Effector memory CD8-positive, alpha-beta T cell (primary cell): ENCODE results near the gene DCC.

Experiments used
- ATAC-seq: fragments of 150-1000 bp; cut with Tn5 transposase; replicated peaks from 2 replicates; pipeline ENCODE4 v1.10.0; 2021; ENCODE audit warnings: mild to moderate bottlenecking, moderate library complexity
- DNase-seq, 3 experiments: peaks; one replicate each; pipeline ENCODE4 v3.0.0; 2021
- H3K27ac Mint-ChIP-seq, 2 donors: one replicate each; pipeline ENCODE4 v1.8.0; 2022; ENCODE audit warnings: mild to moderate bottlenecking in 2 of 2, mixed read lengths in 2 of 2, moderate library complexity in 2 of 2
- H3K27me3 Mint-ChIP-seq, 2 donors: one replicate each; pipeline ENCODE4 v1.8.0; 2022; ENCODE audit warnings: mixed read lengths in 2 of 2
- H3K36me3 Mint-ChIP-seq: one replicate; pipeline ENCODE4 v1.8.0; 2022; ENCODE audit warnings: mild to moderate bottlenecking, moderate library complexity, mixed read lengths; ENCODE audit not compliant: insufficient read depth
- H3K4me1 Mint-ChIP-seq, 2 donors: one replicate each; pipeline ENCODE4 v1.8.0; 2022; ENCODE audit warnings: low read depth in 2 of 2, mixed read lengths in 2 of 2
- H3K4me3 Mint-ChIP-seq, 2 donors: one replicate each; pipeline ENCODE4 v1.8.0; 2022; ENCODE audit warnings: mild to moderate bottlenecking in 2 of 2, mixed read lengths in 2 of 2, moderate library complexity in 2 of 2
- H3K9me3 Mint-ChIP-seq, 2 donors: one replicate each; pipeline ENCODE4 v1.8.0; 2022; ENCODE audit warnings: mixed read lengths in 2 of 2

Gene DCC

DNA sequence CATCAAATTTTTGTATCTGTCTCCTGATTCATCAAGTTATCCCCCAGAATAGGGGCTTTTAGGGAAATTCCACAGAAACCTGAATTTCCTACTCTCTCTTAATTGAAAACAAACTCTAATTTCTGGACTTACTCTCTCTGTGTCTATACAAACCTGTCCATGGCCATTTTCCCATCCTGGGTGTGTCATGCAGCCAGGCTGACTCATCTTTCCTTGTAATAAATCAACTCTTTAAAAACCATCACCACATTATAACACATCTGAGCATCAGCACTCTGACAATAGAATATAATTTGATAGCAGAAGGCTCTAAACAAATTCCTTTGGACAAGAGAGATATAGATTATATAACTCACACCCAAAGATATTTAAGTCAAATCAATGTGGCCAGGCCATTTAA lies 610.2 kb downstream of the DCC start:
- Mint-ChIP-seq H3K9me3 (peaks cover 2 to 7% of the 10 kb centered on the region in 2 donors), H3K27me3 (no peaks in the 10 kb centered on the region), H3K4me3 (no peak overlapping the region), H3K36me3 (no peaks in the 10 kb centered on the region), H3K4me1 (no peaks in the 10 kb centered on the region), H3K27ac (no peak overlapping the region)
- ATAC-seq (no peak), DNase-seq (no peak)

DNA sequence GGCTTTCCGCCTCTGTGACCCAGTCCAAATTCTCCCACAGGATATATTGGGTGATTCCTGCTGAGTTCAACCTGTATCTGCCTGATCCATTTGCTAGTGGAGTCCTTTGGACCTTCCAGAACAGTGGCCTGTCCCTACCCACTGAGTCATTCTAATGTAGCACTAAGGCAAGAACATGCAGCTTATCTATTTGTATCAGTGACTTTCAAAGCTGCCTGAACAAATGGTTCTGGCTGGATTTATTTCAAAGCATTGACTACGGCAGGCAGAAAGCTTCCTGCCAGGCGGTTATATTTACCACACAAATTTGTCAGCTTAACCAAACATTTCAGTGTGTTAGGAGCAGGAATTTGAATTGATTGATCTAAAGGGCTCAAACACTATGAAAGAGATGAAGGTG lies 613.4 kb downstream of the DCC start:
- H3K36me3 Mint-ChIP-seq, result no peaks in the 10 kb centered on the region
- H3K27me3 Mint-ChIP-seq, result no peaks in the 10 kb centered on the region
- no peak for DNase-seq
- no peak for ATAC-seq
- no peak overlapping the region for H3K4me3 Mint-ChIP-seq
- no peaks in the 10 kb centered on the region for H3K4me1 Mint-ChIP-seq
- no peak overlapping the region for H3K27ac Mint-ChIP-seq
- peaks cover 5 to 11% of the 10 kb centered on the region in 2 donors for H3K9me3 Mint-ChIP-seq

DNA sequence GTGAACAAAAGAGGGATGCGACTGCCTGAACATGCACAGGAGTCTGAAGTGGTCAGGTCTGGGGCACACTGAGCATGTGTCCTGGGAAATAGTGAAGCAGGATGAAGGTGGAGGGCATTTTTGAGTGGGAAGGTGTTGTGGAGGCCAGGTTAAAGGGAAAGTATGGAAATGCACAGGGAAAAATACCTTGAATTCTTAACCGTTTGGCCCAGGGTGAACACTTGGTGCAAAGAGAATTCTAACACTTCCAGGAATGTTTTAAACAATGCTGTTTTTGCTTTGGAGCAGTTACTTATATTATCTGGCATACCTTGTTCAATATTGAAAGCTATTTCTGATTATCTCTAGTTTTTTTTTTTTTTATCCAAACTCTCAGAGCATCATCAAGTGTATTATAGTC lies 623.5 kb downstream of the DCC start:
- H3K4me3 Mint-ChIP-seq, result no peak overlapping the region
- no peaks in the 10 kb centered on the region for H3K27me3 Mint-ChIP-seq
- H3K27ac Mint-ChIP-seq, result no peak overlapping the region
- ATAC-seq (no peak), DNase-seq (no peak)
- no peaks in the 10 kb centered on the region for H3K36me3 Mint-ChIP-seq
- H3K9me3 Mint-ChIP-seq, result peaks cover 5 to 10% of the 10 kb centered on the region in 2 donors
- no peaks in the 10 kb centered on the region for H3K4me1 Mint-ChIP-seq

DNA sequence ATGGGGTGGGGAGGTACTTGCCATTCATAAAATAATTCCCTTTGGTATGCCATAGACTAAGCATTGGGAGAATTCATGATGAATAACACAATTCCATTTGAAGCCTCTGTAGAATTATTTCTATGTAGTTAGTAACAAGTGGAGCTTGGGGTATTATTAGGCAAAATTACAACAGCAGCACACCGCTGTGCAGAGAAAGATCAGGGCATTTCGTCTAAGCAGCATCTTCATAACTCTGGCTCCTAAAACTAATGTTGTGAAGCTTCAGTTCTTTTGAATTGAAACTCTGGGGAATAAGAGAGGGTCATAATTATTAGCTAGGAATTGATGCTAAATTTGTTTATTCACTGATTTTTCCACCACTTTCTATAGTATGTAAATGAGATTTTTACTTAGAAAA lies 630.7 kb downstream of the DCC start:
- Mint-ChIP-seq H3K4me3 (no peak overlapping the region), H3K4me1 (no peaks in the 10 kb centered on the region), H3K27ac (no peak overlapping the region), H3K27me3 (no peaks in the 10 kb centered on the region), H3K36me3 (no peaks in the 10 kb centered on the region), H3K9me3 (peaks cover 29 to 32% of the 10 kb centered on the region in 2 donors)
- DNase-seq (no peak), ATAC-seq (no peak)

DNA sequence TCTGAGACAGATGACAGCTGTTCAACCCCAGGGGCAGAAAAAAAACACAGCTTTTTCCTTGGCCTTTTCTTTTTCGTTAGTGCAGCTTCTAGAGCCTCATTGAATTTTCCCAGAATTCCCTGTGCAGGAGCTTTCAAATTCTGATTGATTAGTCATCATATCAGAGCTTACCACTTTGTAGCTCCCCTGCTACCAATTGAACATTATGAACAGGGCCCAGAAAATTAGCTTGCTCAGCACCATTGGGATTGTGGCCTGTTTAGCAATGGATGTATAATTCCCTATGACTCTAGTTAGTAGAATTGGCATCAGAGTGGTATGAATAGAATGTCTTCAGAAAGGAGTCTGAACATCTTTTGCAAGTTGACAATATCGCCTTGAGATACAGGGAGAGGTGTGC lies 631.1 kb downstream of the DCC start:
- Mint-ChIP-seq H3K27me3 (no peaks in the 10 kb centered on the region), H3K4me1 (no peaks in the 10 kb centered on the region), H3K27ac (no peak overlapping the region), H3K4me3 (no peak overlapping the region), H3K36me3 (no peaks in the 10 kb centered on the region), H3K9me3 (peaks cover 29 to 32% of the 10 kb centered on the region in 2 donors)
- ATAC-seq (no peak), DNase-seq (no peak)

DNA sequence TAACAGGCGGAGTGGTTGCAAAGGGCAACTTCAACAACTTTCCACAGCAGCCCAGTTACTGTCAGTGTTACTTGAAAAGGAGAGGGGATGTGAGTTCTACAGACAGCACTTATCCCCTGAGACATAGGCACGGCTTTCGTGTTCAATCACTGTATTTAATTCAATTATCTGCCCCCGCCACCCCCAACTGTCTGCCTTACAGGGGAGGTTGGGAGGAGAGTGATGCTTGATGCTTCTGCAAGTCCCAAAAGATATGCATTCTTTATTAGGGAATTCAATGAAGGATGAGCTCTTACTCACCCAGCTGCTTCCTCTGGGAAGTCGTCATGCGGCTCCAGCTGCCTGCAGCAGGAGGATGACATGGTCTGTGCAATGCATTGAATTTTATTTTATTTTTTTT lies 639.9 kb downstream of the DCC start:
- Mint-ChIP-seq H3K27ac (no peak overlapping the region), H3K27me3 (no peaks in the 10 kb centered on the region), H3K4me1 (no peaks in the 10 kb centered on the region), H3K36me3 (no peaks in the 10 kb centered on the region), H3K4me3 (no peak overlapping the region), H3K9me3 (peaks cover 6 to 9% of the 10 kb centered on the region in 2 donors)
- DNase-seq (no peak), ATAC-seq (no peak)

DNA sequence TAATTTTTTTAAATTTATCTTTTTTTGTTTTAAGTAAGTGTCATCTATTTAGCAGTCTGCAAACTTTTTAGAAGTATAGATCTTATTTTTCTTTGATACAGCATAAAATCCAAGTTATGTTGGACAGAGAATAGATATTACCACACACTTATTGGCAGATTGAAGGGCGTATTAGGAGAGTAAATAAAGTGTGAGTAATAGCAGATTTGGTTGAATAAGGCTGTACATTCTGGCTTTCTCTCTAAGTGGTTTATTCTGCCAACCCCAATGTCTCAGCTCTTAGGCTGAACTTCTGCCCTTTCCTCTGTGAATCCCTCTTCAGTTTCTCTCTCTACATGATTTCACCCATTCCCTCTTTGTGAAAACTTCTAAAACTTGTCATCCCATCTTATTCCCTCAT lies 651.2 kb downstream of the DCC start:
- H3K4me1 Mint-ChIP-seq, result no peaks in the 10 kb centered on the region
- ATAC-seq, result no peak
- no peak overlapping the region for H3K27ac Mint-ChIP-seq

DNA sequence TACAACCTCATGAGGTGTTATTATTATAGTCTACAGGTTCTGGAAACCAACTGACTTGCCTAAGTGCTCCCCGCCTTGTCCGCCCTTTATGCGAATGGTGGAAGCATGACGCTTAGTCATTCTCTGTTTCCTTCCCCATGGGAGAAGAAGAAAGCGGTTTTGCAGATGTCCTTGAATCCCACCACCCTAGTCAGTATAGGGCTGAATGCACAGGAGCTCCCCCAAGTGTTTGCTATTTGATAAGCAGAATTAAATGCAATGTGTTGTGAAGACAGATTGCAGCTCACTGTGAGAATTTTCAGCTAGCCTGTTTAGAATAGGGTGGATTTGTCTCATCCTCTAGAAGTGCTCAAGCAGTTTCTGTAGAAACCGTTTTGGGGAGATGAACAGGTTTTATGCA lies 652.0 kb downstream of the DCC start:
- DNase-seq (no peak), ATAC-seq (no peak)
- Mint-ChIP-seq H3K9me3 (peaks cover 6 to 12% of the 10 kb centered on the region in 2 donors), H3K4me1 (no peaks in the 10 kb centered on the region), H3K27ac (no peak overlapping the region), H3K4me3 (no peak overlapping the region), H3K27me3 (no peaks in the 10 kb centered on the region), H3K36me3 (no peaks in the 10 kb centered on the region)

More for the DNA sequence above, 651.2 kb downstream of the DCC start:
- no peak for DNase-seq
- peaks cover 4 to 6% of the 10 kb centered on the region in 2 donors for H3K9me3 Mint-ChIP-seq
- H3K36me3 Mint-ChIP-seq, result no peaks in the 10 kb centered on the region
- no peaks in the 10 kb centered on the region for H3K27me3 Mint-ChIP-seq
- no peak overlapping the region for H3K4me3 Mint-ChIP-seq

DNA sequence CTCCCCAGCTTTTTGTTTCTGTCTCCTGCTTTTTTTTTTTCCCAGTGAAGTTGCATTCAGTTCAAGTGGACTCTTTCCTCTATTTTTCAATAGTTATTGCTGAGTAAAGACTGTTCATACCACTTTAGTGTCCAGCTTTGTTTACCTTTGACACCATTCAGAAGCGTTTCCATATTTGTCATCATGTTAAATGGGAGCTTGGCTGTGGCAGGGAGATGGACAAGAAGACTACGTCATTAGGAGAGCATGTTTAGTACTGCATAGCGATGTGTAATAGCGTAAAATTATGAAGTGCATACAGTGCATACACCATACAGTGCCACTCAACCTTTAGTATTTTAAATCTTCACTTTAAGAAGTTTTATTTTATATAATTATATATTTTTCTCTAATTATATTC lies 655.9 kb downstream of the DCC start:
- Mint-ChIP-seq H3K9me3 (peaks cover 9 to 13% of the 10 kb centered on the region in 2 donors), H3K27ac (no peak overlapping the region), H3K36me3 (no peaks in the 10 kb centered on the region), H3K4me1 (no peaks in the 10 kb centered on the region), H3K4me3 (no peak overlapping the region), H3K27me3 (no peaks in the 10 kb centered on the region)
- no peak for ATAC-seq
- DNase-seq, result no peak

DNA sequence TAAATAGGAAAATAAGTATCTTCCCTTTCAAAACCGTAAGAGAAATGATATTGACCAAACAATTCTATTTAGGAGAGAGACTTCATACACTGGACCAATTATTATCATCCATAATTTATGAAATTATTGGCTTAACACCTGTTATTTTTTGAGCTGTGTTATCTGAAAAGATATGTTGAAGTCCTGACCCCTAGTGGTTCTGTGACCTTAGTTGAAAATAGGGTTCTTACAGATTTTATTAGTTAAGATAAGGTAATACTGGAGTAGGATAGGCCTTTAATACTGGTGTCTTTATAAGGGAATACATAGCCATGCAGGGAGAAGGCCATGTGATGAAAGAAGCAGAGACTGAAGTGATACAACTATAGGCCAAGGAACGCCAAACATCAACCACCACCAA lies 659.6 kb downstream of the DCC start:
- Mint-ChIP-seq H3K4me3 (no peak overlapping the region), H3K4me1 (no peaks in the 10 kb centered on the region), H3K36me3 (no peaks in the 10 kb centered on the region), H3K27me3 (no peaks in the 10 kb centered on the region), H3K27ac (no peak overlapping the region), H3K9me3 (peaks cover 8 to 11% of the 10 kb centered on the region in 2 donors)
- no peak for ATAC-seq
- no peak for DNase-seq

DNA sequence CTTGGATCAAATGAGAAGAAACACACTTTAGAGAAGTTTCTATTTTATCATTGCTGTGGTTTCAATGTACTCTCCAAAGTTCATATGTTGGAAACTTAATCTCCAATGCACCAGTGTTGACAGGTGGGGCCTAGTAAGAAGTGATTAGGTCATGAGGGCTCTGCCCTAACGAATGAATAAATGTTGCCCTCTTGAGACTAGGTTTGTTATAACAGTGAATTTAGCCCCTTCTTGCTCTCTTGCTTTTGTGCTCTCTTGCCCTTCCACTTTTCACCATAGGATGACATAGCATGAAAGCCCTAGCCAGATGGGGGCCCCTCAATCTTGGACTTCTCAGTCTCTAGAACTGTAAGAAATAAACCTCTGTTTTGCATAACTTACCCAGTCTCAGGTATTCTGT lies 664.8 kb downstream of the DCC start:
- no peaks in the 10 kb centered on the region for H3K4me1 Mint-ChIP-seq
- H3K27me3 Mint-ChIP-seq, result no peaks in the 10 kb centered on the region
- no peak overlapping the region for H3K27ac Mint-ChIP-seq
- no peaks in the 10 kb centered on the region for H3K36me3 Mint-ChIP-seq
- no peak for DNase-seq
- ATAC-seq, result no peak
- H3K9me3 Mint-ChIP-seq, result peaks cover 9 to 17% of the 10 kb centered on the region in 2 donors
- H3K4me3 Mint-ChIP-seq, result no peak overlapping the region

DNA sequence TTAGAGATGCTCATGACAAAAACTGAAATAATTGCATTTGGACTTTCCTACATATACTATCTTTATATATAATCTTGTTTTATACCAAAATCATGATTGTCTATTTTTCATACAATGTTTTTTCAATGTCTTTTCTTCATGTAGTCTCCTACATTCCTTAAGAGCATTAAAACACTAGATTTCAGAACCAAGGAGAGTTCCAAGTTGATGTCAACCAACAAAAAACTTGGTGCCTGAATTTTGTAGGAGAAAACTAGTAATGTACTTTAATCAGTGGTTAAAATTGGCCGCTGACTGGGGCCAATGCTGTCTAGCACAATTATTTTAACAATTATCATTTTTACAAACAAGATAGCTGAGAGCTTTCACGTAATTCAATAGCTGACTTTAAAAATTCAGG lies 678.8 kb downstream of the DCC start:
- DNase-seq, result no peak
- no peak overlapping the region for H3K27ac Mint-ChIP-seq
- no peaks in the 10 kb centered on the region for H3K36me3 Mint-ChIP-seq
- no peak overlapping the region for H3K4me3 Mint-ChIP-seq
- peaks cover 0 to 2% of the 10 kb centered on the region in 2 donors for H3K9me3 Mint-ChIP-seq
- ATAC-seq, result no peak
- H3K27me3 Mint-ChIP-seq, result no peaks in the 10 kb centered on the region
- H3K4me1 Mint-ChIP-seq, result no peaks in the 10 kb centered on the region

DNA sequence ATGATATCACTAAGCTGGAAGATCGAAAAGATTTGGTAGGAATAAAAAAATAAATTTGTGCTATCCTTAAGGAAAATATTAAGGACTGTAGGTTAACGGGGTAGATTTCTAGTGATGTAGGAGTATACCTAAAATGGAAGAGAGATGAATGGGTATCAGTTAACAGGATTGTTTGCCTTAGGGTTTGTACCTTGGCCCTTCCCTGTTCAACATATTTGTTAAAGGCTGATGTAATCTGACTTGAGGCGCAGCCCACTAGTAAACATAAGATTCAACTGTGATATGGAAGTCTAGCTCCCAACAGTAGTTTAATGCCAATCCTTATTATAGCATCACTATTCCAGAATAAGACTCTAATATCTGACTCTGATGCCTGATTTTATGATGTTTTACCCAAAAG lies 685.2 kb downstream of the DCC start:
- ATAC-seq, result no peak
- Mint-ChIP-seq H3K27ac (no peak overlapping the region), H3K27me3 (no peaks in the 10 kb centered on the region), H3K4me1 (no peaks in the 10 kb centered on the region), H3K4me3 (no peak overlapping the region), H3K9me3 (no peaks in the 10 kb centered on the region), H3K36me3 (no peaks in the 10 kb centered on the region)
- no peak for DNase-seq

DNA sequence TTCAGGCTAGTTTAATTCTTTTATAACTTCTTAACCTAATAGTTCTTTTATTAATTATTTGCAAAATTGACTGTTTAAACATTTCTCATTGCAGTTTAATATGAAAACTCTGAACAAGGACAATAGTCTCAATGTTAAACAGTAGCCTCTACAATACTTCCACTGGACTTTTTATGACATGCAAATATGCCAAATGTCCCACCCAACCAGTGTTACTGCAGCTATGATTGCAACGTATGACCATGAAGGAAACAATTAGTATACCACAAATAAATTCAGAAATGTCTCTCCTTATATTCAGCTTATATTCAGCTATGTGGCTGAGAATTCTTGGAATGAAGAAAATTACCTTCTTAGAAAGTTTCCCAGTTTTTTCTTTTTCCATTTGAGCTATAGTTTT lies 688.6 kb downstream of the DCC start:
- ATAC-seq (no peak), DNase-seq (no peak)
- Mint-ChIP-seq H3K4me1 (no peaks in the 10 kb centered on the region), H3K27ac (no peak overlapping the region), H3K27me3 (no peaks in the 10 kb centered on the region), H3K4me3 (no peak overlapping the region), H3K9me3 (no peaks in the 10 kb centered on the region), H3K36me3 (no peaks in the 10 kb centered on the region)

DNA sequence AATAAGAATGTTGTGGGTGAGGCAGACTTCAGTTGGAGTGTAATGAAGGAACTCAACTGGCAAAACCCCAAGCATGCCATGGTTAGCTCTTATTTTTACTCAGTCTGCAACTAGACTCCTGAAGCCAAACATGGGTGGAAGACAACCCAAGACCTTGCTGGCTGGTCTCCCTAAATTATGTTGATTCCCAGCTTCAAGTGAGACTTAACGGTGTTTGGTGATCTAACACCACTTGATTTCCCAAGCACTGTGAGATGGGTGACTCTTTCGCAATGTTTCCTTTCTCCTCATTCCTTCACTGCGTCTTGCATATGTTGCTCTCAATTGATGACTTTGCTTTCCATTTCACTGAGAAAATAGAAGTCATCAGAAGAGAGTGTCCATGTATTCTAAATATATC lies 693.1 kb downstream of the DCC start:
- Mint-ChIP-seq H3K9me3 (no peaks in the 10 kb centered on the region), H3K27me3 (no peaks in the 10 kb centered on the region)

More for the DNA sequence above, 693.1 kb downstream of the DCC start:
- DNase-seq, result no peak
- Mint-ChIP-seq H3K4me3 (no peak overlapping the region), H3K27ac (no peak overlapping the region), H3K36me3 (no peaks in the 10 kb centered on the region), H3K4me1 (no peaks in the 10 kb centered on the region)
- ATAC-seq, result no peak
